Lower leg skin (tissue), 4 donors: ENCODE data around the gene GALNT18. TPM values are rescaled to one million over a fixed set of nuclear protein-coding genes. Genes with fewer than 3 reads are reported as not detected.

Source experiments
- DNase-seq, 2 donors: peaks; one replicate each; pipeline ENCODE4 v3.0.0-alpha.2; 2019; ENCODE audit warnings: low spot score in 2 of 2
- H3K4me3 ChIP-seq: fragments of 200-600 bp; sonication (generic); 2 replicates; pipeline ENCODE4 v1.5.1; 2017; ENCODE audit warnings: mild to moderate bottlenecking, low read depth; ENCODE audit not compliant: poor library complexity, severe bottlenecking
- POLR2A ChIP-seq, 2 donors: fragments of 450-650 bp; IDR thresholded peaks; one replicate each; pipeline ENCODE4 v1.6.1; 2016 to 2017; ENCODE audit warnings: antibody characterized with exemption in 2 of 2, mild to moderate bottlenecking in 1 of 2, moderate library complexity in 1 of 2
- WGBS, 2 donors: methylation state at CpG; one replicate each; pipeline ENCODE4 v1.1.5; 2018; 5-methylcytosine and 5-hydroxymethylcytosine counted together
- intact Hi-C: fragments of 100-400 bp; cut with DNase I; formaldehyde crosslinking; loops from one replicate; pipeline ENCODE4 v1.15.0; 2023; ENCODE audit warnings: low total_unique reads
- total RNA-seq, 4 donors: library from RNA; depleted of rRNA; stranded (reverse); fragments of >200 nt; gene quantifications; one replicate each; pipeline ENCODE4 v1.1.0, GENCODE V29; 2016
- TF ChIP-seq, protein P1 (sequence below), 3 donors: fragments of 450-650 bp; IDR thresholded peaks; one replicate each; pipeline ENCODE4 v1.5.1; 2016; ENCODE audit warnings: antibody characterized with exemption in 3 of 3, mild to moderate bottlenecking in 3 of 3, moderate library complexity in 2 of 3

Gene GALNT18
- total RNA-seq, 4 donors from 2014 or later, result 11.5 to 33.0 (median 17.7) TPM

- no peak overlapping the region for H3K4me3 ChIP-seq
- intact Hi-C loops, result loop anchor here (10.0 kb wide), 1 partner anchor 226 kb away; no protein-coding TSS in a partner anchor
- WGBS, 2 donors, result 80 to 94% methylated on average over 4 of the region's 4 CpGs
- no peak for DNase-seq
- no peak for TF ChIP-seq POLR2A (IDR thresholded peaks at IDR 0.05)
- TF ChIP-seq, protein P1, sequence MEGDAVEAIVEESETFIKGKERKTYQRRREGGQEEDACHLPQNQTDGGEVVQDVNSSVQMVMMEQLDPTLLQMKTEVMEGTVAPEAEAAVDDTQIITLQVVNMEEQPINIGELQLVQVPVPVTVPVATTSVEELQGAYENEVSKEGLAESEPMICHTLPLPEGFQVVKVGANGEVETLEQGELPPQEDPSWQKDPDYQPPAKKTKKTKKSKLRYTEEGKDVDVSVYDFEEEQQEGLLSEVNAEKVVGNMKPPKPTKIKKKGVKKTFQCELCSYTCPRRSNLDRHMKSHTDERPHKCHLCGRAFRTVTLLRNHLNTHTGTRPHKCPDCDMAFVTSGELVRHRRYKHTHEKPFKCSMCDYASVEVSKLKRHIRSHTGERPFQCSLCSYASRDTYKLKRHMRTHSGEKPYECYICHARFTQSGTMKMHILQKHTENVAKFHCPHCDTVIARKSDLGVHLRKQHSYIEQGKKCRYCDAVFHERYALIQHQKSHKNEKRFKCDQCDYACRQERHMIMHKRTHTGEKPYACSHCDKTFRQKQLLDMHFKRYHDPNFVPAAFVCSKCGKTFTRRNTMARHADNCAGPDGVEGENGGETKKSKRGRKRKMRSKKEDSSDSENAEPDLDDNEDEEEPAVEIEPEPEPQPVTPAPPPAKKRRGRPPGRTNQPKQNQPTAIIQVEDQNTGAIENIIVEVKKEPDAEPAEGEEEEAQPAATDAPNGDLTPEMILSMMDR (IDR thresholded peaks at IDR 0.05), result no peak
These were observed 360.9 kb downstream of the GALNT18 start for GRCh38 chr11:11260903-11261302.

DNA sequence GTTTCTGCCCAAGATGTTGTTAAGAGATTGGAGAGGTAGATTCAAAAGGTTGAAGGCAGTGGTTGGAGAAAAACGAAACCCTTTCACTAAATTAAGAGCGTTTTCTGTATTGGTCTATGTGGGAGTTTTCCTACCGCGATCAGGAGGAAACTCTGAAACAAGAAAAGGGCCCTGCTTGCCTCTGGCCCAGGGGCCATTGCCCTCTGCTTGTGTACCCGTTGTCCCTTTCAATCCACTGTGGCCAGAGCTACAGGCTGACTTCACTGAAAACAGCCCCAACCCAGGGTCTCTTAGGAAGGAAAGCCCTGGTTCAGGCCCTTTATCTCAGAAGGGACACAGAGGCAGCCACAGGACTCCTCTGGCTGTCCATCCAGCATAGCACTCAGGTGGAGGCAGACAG is 367.8 kb downstream of the GALNT18 start:
- TF ChIP-seq, protein P1 (IDR thresholded peaks at IDR 0.05), result no peak
- TF ChIP-seq POLR2A (IDR thresholded peaks at IDR 0.05), result no peak
- intact Hi-C loops, result no loop called here
- 88 to 92% methylated on average over 5 of the region's 5 CpGs for WGBS, 2 donors
- DNase-seq, result no peak
- no peak overlapping the region for H3K4me3 ChIP-seq

- intact Hi-C loops, result no loop called here
- 65 to 69% methylated on average over 4 of the region's 4 CpGs for WGBS, 2 donors
- no peak overlapping the region for H3K4me3 ChIP-seq
- no peak for DNase-seq
- TF ChIP-seq, protein P1 (IDR thresholded peaks at IDR 0.05), result no peak
- no peak for TF ChIP-seq POLR2A (IDR thresholded peaks at IDR 0.05)
These were observed 368.3 kb downstream of the GALNT18 start for GRCh38 chr11:11253497-11253896.

- WGBS, 2 donors, result 85 to 94% methylated on average over 5 to 6 of the region's 6 CpGs
- intact Hi-C loops, result no loop called here
- no peak for TF ChIP-seq POLR2A (IDR thresholded peaks at IDR 0.05)
- TF ChIP-seq, protein P1 (IDR thresholded peaks at IDR 0.05), result no peak
- H3K4me3 ChIP-seq, result no peak overlapping the region
- DNase-seq, result no peak
These were observed 369.4 kb downstream of the GALNT18 start for GRCh38 chr11:11252403-11252802.

- WGBS, 2 donors, result 83 to 84% methylated on average over 4 of the region's 4 CpGs
- no peak for TF ChIP-seq POLR2A (IDR thresholded peaks at IDR 0.05)
- TF ChIP-seq, protein P1 (IDR thresholded peaks at IDR 0.05), result no peak
- intact Hi-C loops, result no loop called here
- DNase-seq, result no peak
- H3K4me3 ChIP-seq, result no peak overlapping the region
These were observed 370.3 kb downstream of the GALNT18 start for GRCh38 chr11:11251394-11251970.

GRCh38 chr11:11250470-11250869 is 371.3 kb downstream of the GALNT18 start:
- H3K4me3 ChIP-seq, result no peak overlapping the region
- 47 to 73% methylated on average over 2 of the region's 2 CpGs for WGBS, 2 donors
- intact Hi-C loops, result no loop called here
- TF ChIP-seq, protein P1 (IDR thresholded peaks at IDR 0.05), result no peak
- no peak for TF ChIP-seq POLR2A (IDR thresholded peaks at IDR 0.05)
- DNase-seq, result no peak
